Activated naive CD4-positive, alpha-beta T cell treated with anti-CD3 and anti-CD28 coated beads, Interleukin-2, amount 50 U/mL, for 16 hours (primary cell): ENCODE results near the gene CDC42SE2.
"Not testable (repeated sequence)": the region's sequence is repeated elsewhere in the genome, so short reads cannot be mapped to it uniquely, and the experiment has no call there.

Source experiments
- DNase-seq: peaks from one replicate; pipeline ENCODE4 v3.0.0-alpha.2; 2020

CDC42SE2 gene

GRCh38 chr5:131279204-131279603 lies 15.4 kb downstream of the CDC42SE2 start:
- no peak for DNase-seq

- no peak for DNase-seq
Measured at GRCh38 chr5:131280417-131280816, 16.6 kb downstream of the CDC42SE2 start.

DNA sequence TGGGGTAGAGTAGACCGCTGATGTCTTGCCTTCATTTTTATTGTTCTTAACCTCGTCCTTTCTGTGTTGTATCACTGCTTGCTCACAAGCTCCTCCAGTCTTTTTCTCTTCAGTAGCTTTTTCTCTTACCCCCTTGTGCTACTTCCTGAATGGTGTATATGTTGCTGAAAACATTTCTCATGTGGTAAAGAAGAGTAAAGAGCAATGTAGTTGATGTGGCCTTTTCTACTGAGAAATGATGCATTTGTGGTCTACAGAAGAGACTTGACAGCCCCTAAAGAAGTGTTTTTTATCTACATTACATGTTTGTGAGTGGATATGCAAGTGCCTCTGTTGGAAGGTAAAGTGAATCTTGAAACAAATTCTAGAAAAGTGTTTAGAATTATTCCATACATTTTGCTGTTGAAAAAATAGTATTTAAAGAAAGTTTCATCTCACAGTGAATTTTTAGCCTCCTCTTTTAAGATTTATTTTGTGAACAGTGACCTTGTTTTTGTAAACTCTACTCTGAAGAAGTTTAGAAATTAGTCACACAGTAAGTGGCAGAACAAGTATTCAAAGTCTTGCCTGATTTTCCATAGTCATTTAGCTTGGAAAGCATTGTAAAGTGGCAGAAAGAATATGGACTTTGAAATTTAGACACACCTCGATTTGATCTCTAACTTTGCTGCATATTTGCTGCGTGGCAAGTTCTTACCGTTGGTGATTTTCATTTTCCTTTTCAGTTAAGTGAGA lies 17.4 kb downstream of the CDC42SE2 start:
- no peak for DNase-seq

GRCh38 chr5:131281868-131282234 lies 18.0 kb downstream of the CDC42SE2 start:
- DNase-seq, result no peak

DNA sequence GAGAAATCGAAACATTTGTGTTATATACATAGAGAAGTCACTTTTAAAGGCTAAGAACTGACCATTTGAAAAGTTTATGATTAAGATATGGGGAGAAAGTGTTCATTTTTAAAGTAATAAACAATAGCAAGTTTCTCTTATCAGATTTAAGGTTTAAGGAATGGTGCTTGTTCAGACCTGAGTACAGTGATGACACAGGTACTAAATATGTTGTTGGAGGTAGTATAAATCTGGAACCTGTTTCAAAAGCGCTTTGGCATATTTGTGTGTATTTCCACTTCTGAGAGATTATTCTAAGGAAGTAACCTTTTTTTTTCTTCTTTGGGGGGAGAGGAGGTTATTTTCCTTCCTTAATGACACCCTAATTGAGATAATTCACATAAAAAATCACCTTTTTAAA lies 18.4 kb downstream of the CDC42SE2 start:
- no peak for DNase-seq

DNA sequence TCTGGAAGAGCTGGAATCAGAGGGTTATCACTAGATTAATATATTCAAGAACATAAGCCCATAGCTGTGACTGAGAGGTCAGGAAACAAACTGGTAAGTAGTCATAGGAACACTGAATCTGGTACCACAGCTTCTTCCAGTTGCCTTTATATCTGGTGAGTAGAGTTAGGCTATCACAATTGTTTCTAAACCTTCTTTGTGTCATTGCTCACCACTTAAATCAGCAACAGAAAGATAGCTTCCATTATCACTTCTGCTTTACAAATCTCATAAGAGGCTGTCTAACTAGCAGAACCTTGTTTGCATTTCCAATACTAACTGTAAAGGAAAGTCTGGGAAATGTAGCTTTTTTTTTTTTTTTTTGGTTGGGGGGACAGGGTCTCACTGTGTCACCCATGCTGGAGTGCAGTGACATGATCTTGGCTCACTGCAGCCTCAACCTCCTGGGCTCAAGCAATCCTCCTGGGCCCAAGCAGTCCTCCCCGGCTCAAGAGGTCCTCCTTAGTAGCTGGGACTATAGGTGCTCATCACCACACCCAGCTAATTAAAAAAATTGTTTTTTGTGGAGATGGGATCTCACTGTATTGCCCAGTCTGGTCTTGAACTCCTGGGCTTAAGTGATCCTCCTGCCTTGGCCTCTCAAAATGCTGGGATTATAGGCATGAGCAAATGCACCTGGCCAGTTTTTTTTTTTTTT lies 22.0 kb downstream of the CDC42SE2 start:
- DNase-seq, result no peak

- no peak for DNase-seq
Measured at GRCh38 chr5:131286400-131286715, 22.5 kb downstream of the CDC42SE2 start.

GRCh38 chr5:131288328-131288727 lies 24.5 kb downstream of the CDC42SE2 start:
- DNase-seq, result no peak

DNA sequence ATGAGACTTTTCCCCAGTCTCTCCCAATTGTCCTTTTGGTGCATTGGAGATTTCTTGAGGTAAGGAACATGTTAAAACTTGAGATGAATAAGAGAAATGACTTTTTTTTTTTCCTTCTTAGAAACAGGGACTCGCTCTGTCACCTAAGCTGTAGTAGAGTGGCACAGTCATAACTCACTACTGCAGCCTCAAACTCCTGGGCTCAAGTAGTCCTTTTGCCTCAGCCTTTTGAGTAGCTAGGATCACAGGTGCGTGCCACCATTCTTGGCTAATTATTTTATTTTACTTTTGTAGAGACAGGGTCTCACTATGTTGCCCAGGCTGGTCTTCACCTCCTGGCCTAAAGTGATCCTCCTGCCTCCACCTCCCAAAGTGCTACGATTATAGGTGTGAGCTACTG lies 25.9 kb downstream of the CDC42SE2 start:
- DNase-seq, result peak; percentile 31

- no peak for DNase-seq
Measured at GRCh38 chr5:131296213-131296672, 32.4 kb downstream of the CDC42SE2 start.

DNA sequence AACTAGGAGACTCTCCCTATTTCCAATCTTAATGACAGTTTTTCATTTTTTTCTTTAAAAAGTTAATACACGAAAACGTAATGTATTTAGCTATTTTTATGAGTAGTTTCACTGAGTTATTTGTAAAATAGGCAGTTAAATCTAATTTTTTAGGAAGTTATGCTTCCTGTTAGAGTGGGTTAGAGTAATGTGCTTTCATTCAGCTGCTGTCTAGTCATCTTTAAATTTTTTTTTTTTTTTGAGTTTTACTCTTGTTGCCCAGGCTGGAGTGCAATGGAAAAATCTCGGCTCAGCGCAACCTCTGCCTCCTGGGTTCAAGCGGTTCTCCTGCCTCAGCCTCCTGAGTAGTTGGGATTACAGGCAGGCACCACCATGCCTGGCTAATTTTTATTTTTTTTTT lies 34.0 kb downstream of the CDC42SE2 start:
- no peak for DNase-seq

DNA sequence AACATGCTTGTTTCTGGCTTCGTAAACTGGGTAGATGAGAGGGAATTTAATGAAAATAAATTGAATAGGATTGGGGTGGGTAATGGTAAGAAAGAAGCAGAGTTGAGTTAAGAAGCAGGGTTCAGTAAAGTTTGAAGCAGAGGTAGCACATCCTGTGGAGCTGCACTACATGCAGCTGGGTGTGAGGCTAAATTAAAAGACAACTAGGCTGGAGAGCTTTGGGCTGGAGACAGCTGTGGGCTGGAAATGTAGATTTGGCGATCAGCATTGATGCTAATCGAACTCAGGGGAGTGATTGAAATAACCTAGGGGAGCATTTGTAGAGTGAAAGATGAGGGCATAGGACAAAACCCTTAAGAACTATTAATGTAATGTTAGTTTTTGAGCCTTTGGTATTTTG lies 35.6 kb downstream of the CDC42SE2 start:
- DNase-seq, result no peak

- DNase-seq, result no peak
Measured at GRCh38 chr5:131302506-131302905, 38.7 kb downstream of the CDC42SE2 start.

DNA sequence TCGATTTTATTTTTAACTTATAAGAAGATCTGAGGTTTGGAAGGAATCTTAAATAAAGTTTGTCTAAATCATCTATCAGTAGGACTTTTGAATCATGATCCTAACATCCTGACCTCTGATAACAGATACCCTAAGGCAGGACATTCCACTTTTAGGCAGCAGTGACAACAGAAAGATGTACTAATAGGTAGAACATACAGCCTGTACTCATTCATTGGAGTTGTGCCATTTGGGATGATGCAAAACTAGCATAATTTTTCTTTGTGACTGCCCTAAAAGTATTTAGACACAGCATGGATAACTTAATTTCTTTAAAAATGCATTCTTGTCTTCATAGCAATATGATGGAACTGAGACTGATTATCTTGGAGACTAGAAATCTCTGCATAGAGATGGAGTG lies 39.7 kb downstream of the CDC42SE2 start:
- DNase-seq, result no peak

- no peak for DNase-seq
Measured at GRCh38 chr5:131304414-131304813, 40.6 kb downstream of the CDC42SE2 start.

- no peak for DNase-seq
Measured at GRCh38 chr5:131305138-131305689, 41.4 kb downstream of the CDC42SE2 start.

GRCh38 chr5:131305906-131306305 lies 42.1 kb downstream of the CDC42SE2 start:
- no peak for DNase-seq

DNA sequence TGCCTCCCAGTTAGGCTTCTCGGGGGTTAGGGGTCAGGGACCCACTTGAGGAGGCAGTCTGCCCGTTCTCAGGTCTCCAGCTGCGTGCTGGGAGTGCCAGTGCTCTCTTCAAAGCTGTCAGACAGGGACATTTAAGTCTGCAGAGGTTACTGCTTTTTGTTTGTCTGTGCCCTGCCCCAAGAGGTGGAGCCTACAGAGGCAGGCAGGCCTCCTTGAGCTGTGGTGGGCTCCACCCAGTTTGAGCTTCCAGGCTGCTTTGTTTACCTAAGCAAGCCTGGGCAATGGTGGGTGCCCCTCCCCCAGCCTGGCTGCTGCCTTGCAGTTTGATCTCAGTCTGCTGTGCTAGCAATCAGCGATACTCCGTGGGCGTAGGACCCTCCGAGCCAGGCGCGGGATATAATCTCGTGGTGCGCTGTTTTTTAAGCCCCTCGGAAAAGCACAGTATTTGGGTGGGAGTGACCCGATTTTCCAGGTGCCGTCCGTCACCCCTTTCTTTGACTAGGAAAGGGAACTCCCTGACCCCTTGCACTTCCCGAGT lies 48.5 kb downstream of the CDC42SE2 start:
- not testable (repeated sequence) for DNase-seq

DNA sequence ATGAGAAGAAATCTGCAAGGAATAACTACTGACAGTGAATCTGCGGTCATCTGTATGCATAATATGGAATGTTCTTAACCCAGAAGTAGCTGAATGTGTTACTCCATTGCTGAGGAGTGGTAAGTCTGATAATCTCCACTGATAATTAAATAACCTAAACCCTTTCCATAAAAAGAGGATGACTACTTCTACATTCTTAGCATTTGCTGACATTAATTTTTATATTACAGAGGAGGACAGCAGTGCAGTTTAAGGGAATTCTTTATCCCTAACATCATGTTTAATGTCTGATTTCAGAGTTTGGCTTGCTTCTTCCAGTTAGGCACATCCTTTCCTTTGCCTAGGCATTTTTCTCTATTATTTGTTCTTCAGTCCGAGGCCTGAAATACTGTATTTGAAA lies 52.2 kb downstream of the CDC42SE2 start:
- DNase-seq, result no peak

DNA sequence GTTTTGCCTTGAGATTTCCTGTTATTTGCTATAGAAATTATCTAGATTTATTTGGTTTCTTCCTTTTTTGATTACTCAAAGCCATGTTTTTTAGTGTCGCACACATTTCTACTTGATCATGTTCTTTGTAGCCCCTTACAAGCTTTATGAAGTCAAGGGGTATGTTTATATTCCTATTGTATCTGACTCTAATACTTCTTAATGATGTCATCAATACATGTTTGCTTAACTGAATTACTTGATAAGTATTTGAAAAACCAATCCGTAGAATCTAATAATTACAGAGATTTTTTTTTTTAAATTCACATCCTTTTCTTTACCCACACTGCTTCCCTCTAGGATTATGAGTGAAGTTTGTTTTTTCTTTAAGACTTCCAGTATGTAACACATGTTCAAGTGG lies 53.0 kb downstream of the CDC42SE2 start:
- no peak for DNase-seq

DNA sequence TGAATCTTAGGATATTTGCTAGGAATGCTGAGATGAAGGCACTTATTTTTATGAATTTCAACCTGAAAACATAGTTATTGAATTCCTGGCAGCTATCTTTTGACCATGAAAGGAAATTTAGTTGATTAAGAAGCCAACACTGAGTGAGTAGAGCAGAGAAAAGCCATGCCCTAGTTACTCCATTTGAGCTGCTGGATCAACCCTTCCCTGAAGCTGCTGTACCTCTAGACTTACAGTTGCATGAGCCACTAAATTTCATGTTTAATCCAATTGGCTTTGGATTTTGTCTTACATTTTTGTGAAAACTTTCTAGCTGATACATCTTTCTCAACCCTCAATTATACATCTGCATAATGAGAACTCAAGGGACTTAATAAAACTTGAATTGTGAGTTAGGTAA lies 54.6 kb downstream of the CDC42SE2 start:
- no peak for DNase-seq

- no peak for DNase-seq
Measured at GRCh38 chr5:131321066-131321465, 57.2 kb downstream of the CDC42SE2 start.

- no peak for DNase-seq
Measured at GRCh38 chr5:131322926-131323325, 59.1 kb downstream of the CDC42SE2 start.

DNA sequence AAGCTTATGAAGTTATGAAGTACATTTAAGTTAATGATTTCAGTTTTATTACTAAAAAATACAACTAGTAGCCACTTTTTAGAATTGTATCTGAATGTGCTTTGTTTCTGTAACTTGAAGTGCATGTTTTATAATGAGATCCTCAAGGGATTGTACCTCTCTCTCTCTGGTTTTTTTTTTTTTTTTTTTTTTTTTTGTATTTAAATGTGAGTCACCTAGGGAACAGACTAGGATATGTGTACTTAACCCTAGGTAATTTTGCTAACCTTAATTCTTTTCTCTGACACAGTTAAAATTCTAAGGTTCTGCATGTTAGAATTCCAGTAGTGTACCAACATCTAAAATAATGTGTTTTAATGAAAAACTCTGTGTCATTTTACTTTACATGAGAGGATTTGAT lies 59.5 kb downstream of the CDC42SE2 start:
- DNase-seq, result no peak
